GM23338 (cell line): Measurements from ENCODE around the gene ZNF76. TPM values are rescaled to one million over a fixed set of nuclear protein-coding genes. Genes with fewer than 3 reads are reported as not detected.

Source experiments
- ATAC-seq: fragments of 200-7000 bp; cut with Tn5 transposase; 3 replicates; pipeline ENCODE4 v1.9.1; 2020
- DNase-seq: peaks from one replicate; pipeline ENCODE4 v3.0.0-alpha.2; 2015; ENCODE audit warnings: low spot score
- H2AFZ ChIP-seq: fragments of 200-600 bp; sonication (generic); 2 replicates; pipeline ENCODE4 v1.8.0; 2016; ENCODE audit warnings: antibody characterized with exemption, mild to moderate bottlenecking, moderate library complexity
- H3F3A ChIP-seq: fragments of 200-600 bp; sonication (generic); replicated peaks from 2 replicates; pipeline ENCODE4 v1.8.0; 2017; ENCODE audit warnings: antibody characterized with exemption, mixed run types, low read depth
- H3K27ac ChIP-seq: fragments of 200-600 bp; sonication (generic); 2 replicates; pipeline ENCODE4 v1.6.1; 2016; ENCODE audit warnings: low read depth
- H3K27me3 ChIP-seq: fragments of 200-600 bp; sonication (generic); 2 replicates; pipeline ENCODE4 v1.8.0; 2016; ENCODE audit warnings: mild to moderate bottlenecking, mixed run types, moderate library complexity; ENCODE audit not compliant: insufficient read depth
- H3K36me3 ChIP-seq: fragments of 200-600 bp; sonication (generic); 2 replicates; pipeline ENCODE4 v1.8.0; 2016; ENCODE audit warnings: mild to moderate bottlenecking; ENCODE audit not compliant: insufficient read depth
- H3K4me1 ChIP-seq: fragments of 200-600 bp; sonication (generic); 2 replicates; pipeline ENCODE4 v1.8.0; 2016; ENCODE audit warnings: mild to moderate bottlenecking, moderate library complexity; ENCODE audit not compliant: insufficient read depth
- H3K4me2 ChIP-seq: fragments of 200-600 bp; sonication (generic); 2 replicates; pipeline ENCODE4 v1.7.1; 2017; ENCODE audit warnings: mixed run types
- H3K4me3 ChIP-seq: fragments of 200-600 bp; sonication (generic); 2 replicates; pipeline ENCODE4 v1.6.1; 2016; ENCODE audit warnings: mixed run types
- H3K79me2 ChIP-seq: fragments of 200-600 bp; sonication (generic); replicated peaks from 2 replicates; pipeline ENCODE4 v1.8.0; 2017; ENCODE audit warnings: mild to moderate bottlenecking; ENCODE audit not compliant: insufficient read depth
- H3K9me2 ChIP-seq: fragments of 200-600 bp; sonication (generic); 2 replicates; pipeline ENCODE4 v1.8.0; 2017; ENCODE audit not compliant: insufficient read depth
- H4K20me1 ChIP-seq: fragments of 200-600 bp; sonication (generic); replicated peaks from 2 replicates; pipeline ENCODE4 v1.8.0; 2017; ENCODE audit warnings: mild to moderate bottlenecking; ENCODE audit not compliant: insufficient read depth
- H3K27ac Mint-ChIP-seq: 2 replicates; pipeline ENCODE4 v1.8.0; 2020; ENCODE audit warnings: inconsistent platforms, mild to moderate bottlenecking, moderate library complexity, mixed read lengths
- H3K27me3 Mint-ChIP-seq: 3 replicates; pipeline ENCODE4 v1.8.0; 2022; ENCODE audit warnings: low read depth, mild to moderate bottlenecking, moderate library complexity, mixed read lengths, inconsistent platforms; ENCODE audit not compliant: insufficient read depth, poor library complexity
- H3K36me3 Mint-ChIP-seq: 3 replicates; pipeline ENCODE4 v1.8.0; 2021; ENCODE audit warnings: low read depth, mild to moderate bottlenecking, inconsistent platforms, moderate library complexity, mixed read lengths
- H3K4me1 Mint-ChIP-seq: 3 replicates; pipeline ENCODE4 v1.8.0; 2020; ENCODE audit warnings: mild to moderate bottlenecking, inconsistent platforms, mixed read lengths
- H3K4me3 Mint-ChIP-seq: 3 replicates; pipeline ENCODE4 v1.8.0; 2021; ENCODE audit warnings: moderate library complexity, mild to moderate bottlenecking, inconsistent platforms, mixed read lengths
- H3K9me3 Mint-ChIP-seq: 3 replicates; pipeline ENCODE4 v1.8.0; 2020; ENCODE audit warnings: moderate library complexity, mild to moderate bottlenecking, inconsistent platforms, mixed read lengths
- EZH2phosphoT487 ChIP-seq: fragments of 200-600 bp; sonication (generic); IDR thresholded peaks from one replicate; pipeline ENCODE4 v1.8.1; 2018; ENCODE audit warnings: antibody characterized with exemption; ENCODE audit not compliant: unreplicated experiment
- NANOG ChIP-seq: IDR thresholded peaks from 2 replicates; pipeline ENCODE4 v1.6.1; 2016; ENCODE audit warnings: antibody characterized with exemption, borderline replicate concordance
- ZNF331 ChIP-seq: fragments of 250-450 bp; sonication (Bioruptor Pico); IDR thresholded peaks from 2 replicates; pipeline ENCODE4 v1.5.0; 2020; ENCODE audit warnings: low read depth, mild to moderate bottlenecking, moderate library complexity
- polyA plus RNA-seq: library from polyadenylated mRNA; unstranded; fragments of >200 nt; fragmentation: Nextera tagmentation; extraction: Ambion mirVana; gene quantifications from 2 replicates; pipeline ENCODE4 v1.2.1, GENCODE V29; 2016
- total RNA-seq: library from RNA; depleted of rRNA; stranded (reverse); fragments of >200 nt; shearing (Covaris generic); gene quantifications from 2 replicates; pipeline ENCODE4 v1.2.3, GENCODE V29; 2014
- TF ChIP-seq, protein P1 (sequence below): fragments of 250-450 bp; sonication (Bioruptor Pico); IDR thresholded peaks from 2 replicates; pipeline ENCODE4 v1.5.0; 2020; ENCODE audit warnings: mild to moderate bottlenecking, moderate library complexity
- TF ChIP-seq, protein P2 (sequence below): IDR thresholded peaks from 2 replicates; pipeline ENCODE4 v1.6.1; 2016; ENCODE audit warnings: antibody characterized with exemption

ZNF76 gene
- total and polyA plus RNA-seq, 2 experiments from 2014 or later: 12.5 to 18.8 TPM

DNA sequence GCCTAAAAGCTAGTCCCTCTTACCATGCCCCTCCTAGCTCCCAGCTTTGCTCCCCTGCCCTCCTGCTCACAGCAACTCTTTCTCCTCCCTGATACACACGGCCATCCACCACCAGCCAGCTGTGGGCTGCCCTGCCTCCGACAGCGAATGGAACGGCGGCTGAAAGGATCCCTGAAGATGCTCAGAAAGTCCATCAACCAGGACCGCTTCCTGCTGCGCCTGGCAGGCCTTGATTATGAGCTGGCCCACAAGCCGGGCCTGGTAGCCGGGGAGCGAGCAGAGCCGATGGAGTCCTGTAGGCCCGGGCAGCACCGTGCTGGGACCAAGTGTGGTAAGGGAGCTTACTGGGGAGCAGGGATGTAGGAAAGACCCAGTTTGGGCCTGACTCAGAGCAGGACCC, 16.6 kb upstream of the ZNF76 start (continued):
- TF ChIP-seq, protein P1, sequence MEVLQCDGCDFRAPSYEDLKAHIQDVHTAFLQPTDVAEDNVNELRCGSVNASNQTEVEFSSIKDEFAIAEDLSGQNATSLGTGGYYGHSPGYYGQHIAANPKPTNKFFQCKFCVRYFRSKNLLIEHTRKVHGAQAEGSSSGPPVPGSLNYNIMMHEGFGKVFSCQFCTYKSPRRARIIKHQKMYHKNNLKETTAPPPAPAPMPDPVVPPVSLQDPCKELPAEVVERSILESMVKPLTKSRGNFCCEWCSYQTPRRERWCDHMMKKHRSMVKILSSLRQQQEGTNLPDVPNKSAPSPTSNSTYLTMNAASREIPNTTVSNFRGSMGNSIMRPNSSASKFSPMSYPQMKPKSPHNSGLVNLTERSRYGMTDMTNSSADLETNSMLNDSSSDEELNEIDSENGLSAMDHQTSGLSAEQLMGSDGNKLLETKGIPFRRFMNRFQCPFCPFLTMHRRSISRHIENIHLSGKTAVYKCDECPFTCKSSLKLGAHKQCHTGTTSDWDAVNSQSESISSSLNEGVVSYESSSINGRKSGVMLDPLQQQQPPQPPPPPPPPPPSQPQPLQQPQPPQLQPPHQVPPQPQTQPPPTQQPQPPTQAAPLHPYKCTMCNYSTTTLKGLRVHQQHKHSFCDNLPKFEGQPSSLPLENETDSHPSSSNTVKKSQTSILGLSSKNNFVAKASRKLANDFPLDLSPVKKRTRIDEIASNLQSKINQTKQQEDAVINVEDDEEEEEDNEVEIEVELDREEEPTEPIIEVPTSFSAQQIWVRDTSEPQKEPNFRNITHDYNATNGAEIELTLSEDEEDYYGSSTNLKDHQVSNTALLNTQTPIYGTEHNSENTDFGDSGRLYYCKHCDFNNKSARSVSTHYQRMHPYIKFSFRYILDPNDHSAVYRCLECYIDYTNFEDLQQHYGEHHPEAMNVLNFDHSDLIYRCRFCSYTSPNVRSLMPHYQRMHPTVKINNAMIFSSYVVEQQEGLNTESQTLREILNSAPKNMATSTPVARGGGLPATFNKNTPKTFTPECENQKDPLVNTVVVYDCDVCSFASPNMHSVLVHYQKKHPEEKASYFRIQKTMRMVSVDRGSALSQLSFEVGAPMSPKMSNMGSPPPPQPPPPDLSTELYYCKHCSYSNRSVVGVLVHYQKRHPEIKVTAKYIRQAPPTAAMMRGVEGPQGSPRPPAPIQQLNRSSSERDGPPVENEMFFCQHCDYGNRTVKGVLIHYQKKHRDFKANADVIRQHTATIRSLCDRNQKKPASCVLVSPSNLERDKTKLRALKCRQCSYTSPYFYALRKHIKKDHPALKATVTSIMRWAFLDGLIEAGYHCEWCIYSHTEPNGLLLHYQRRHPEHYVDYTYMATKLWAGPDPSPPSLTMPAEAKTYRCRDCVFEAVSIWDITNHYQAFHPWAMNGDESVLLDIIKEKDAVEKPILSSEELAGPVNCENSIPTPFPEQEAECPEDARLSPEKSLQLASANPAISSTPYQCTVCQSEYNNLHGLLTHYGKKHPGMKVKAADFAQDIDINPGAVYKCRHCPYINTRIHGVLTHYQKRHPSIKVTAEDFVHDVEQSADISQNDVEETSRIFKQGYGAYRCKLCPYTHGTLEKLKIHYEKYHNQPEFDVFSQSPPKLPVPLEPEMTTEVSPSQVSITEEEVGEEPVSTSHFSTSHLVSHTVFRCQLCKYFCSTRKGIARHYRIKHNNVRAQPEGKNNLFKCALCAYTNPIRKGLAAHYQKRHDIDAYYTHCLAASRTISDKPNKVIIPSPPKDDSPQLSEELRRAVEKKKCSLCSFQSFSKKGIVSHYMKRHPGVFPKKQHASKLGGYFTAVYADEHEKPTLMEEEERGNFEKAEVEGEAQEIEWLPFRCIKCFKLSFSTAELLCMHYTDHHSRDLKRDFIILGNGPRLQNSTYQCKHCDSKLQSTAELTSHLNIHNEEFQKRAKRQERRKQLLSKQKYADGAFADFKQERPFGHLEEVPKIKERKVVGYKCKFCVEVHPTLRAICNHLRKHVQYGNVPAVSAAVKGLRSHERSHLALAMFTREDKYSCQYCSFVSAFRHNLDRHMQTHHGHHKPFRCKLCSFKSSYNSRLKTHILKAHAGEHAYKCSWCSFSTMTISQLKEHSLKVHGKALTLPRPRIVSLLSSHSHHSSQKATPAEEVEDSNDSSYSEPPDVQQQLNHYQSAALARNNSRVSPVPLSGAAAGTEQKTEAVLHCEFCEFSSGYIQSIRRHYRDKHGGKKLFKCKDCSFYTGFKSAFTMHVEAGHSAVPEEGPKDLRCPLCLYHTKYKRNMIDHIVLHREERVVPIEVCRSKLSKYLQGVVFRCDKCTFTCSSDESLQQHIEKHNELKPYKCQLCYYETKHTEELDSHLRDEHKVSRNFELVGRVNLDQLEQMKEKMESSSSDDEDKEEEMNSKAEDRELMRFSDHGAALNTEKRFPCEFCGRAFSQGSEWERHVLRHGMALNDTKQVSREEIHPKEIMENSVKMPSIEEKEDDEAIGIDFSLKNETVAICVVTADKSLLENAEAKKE (CRISPR knock-in tag): no peak
- TF ChIP-seq EZH2phosphoT487 (no peak), ZNF331 (CRISPR knock-in tag) (no peak)
- TF ChIP-seq, protein P2, sequence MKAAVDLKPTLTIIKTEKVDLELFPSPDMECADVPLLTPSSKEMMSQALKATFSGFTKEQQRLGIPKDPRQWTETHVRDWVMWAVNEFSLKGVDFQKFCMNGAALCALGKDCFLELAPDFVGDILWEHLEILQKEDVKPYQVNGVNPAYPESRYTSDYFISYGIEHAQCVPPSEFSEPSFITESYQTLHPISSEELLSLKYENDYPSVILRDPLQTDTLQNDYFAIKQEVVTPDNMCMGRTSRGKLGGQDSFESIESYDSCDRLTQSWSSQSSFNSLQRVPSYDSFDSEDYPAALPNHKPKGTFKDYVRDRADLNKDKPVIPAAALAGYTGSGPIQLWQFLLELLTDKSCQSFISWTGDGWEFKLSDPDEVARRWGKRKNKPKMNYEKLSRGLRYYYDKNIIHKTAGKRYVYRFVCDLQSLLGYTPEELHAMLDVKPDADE: no peak

DNA sequence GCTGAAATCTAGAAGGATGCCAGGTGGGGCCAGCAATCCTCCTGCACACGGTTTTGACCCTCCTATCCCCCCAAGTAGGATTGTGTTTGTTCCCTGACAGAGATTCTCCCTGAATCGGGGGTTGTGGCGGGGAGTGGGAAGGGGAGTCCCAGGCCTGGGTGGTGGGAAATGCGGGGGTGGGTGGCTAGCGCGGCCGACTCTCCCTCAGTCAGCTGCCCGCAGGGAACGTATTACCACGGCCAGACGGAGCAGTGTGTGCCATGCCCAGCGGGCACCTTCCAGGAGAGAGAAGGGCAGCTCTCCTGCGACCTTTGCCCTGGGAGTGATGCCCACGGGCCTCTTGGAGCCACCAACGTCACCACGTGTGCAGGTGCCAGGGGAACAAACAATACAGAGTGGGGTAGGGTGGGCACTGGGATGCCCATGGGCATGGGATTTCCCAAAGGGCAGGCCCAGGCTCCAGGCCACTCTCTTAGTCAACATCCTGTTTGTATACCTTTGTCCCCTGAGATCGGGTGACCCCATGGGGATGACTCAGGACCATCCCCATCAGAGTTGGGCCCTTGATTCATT, 16.1 kb upstream of the ZNF76 start:
- H3K4me3 ChIP-seq: no peak overlapping the region
- Mint-ChIP-seq H3K27me3 (peaks cover 28% of the 10 kb centered on the region), H3K27ac (no peak overlapping the region), H3K9me3 (no peaks in the 10 kb centered on the region), H3K4me3 (no peak overlapping the region), H3K36me3 (no peaks in the 10 kb centered on the region; the same call in 2 of the 3 replicates), H3K4me1 (peaks cover 42% of the 10 kb centered on the region)
- no peaks in the 10 kb centered on the region for H3K79me2 ChIP-seq
- peaks cover 20% of the 10 kb centered on the region for H3K27me3 ChIP-seq
- H3K4me2 ChIP-seq: no peak overlapping the region
- H3K36me3 ChIP-seq: no peaks in the 10 kb centered on the region
- H3K27ac ChIP-seq: no peak overlapping the region
- no peak for DNase-seq
- peaks cover 22% of the 10 kb centered on the region for H4K20me1 ChIP-seq
- H3K4me1 ChIP-seq: peaks cover 25% of the 10 kb centered on the region
- no peak for TF ChIP-seq NANOG
- TF ChIP-seq, protein P2: no peak
- TF ChIP-seq ZNF331 (CRISPR knock-in tag): no peak
- H2AFZ ChIP-seq: no peak overlapping the region
- no peaks in the 10 kb centered on the region for H3K9me2 ChIP-seq
- no peaks in the 10 kb centered on the region for H3F3A ChIP-seq
- no peak for ATAC-seq
